Ovary (tissue), 9 donors: Measurements from ENCODE around the gene HOXA11. TPM values are rescaled to one million over a fixed set of nuclear protein-coding genes. Genes with fewer than 3 reads are reported as not detected.

Experiments used
- DNase-seq, 5 donors: peaks; one replicate each; pipeline ENCODE4 v3.0.0-alpha.2; 2019 to 2020
- H3K27ac ChIP-seq, 2 donors: fragments of 200-600 bp; one replicate each; pipeline versions ENCODE4 v1.5.1 to v1.8.0; 2019 to 2022
- H3K27me3 ChIP-seq: fragments of 200-600 bp; one replicate; pipeline ENCODE4 v1.8.0; 2022
- H3K36me3 ChIP-seq: fragments of 200-600 bp; sonication (generic); one replicate; pipeline ENCODE4 v1.5.1; 2019
- H3K4me1 ChIP-seq: one replicate; pipeline ENCODE4 v1.8.1; 2013; ENCODE audit warnings: mild to moderate bottlenecking, moderate library complexity; ENCODE audit not compliant: insufficient read depth
- H3K4me3 ChIP-seq: fragments of 200-600 bp; sonication (generic); one replicate; pipeline ENCODE4 v1.5.1; 2017
- H3K9me3 ChIP-seq, 2 donors: fragments of 200-600 bp in 1 of 2; sonication (generic) in 1 of 2; one replicate each; pipeline versions ENCODE4 v1.5.1 to v1.8.1; 2013 to 2019; ENCODE audit warnings: mild to moderate bottlenecking in 1 of 2, moderate library complexity in 1 of 2
- CTCF ChIP-seq, 3 donors: fragments of 450-650 bp in 2 of 3; fragments of 200-600 bp in 1 of 3; IDR thresholded peaks; one replicate each; pipeline versions ENCODE4 v1.5.1 to v1.8.0; 2016 to 2022; ENCODE audit warnings: antibody characterized with exemption in 3 of 3, mild to moderate bottlenecking in 1 of 3
- EP300 ChIP-seq: sonication (generic); formaldehyde crosslinking; IDR thresholded peaks from one replicate; pipeline ENCODE4 v1.6.1; 2017; ENCODE audit warnings: antibody characterized with exemption
- POLR2A ChIP-seq: fragments of 450-650 bp; IDR thresholded peaks from one replicate; pipeline ENCODE4 v1.6.1; 2017; ENCODE audit warnings: antibody characterized with exemption, mild to moderate bottlenecking, moderate library complexity
- WGBS, 3 donors: extraction: QIAGEN DNeasy Blood & Tissue Kit in 1 of 3; methylation state at CpG; one replicate each; pipeline versions ENCODE4 v1.1.5 to v1.1.7; 2013 to 2017; 5-methylcytosine and 5-hydroxymethylcytosine counted together
- intact Hi-C, 4 donors: fragments of 100-400 bp; cut with DNase I; formaldehyde crosslinking; loops; one replicate each; pipeline versions ENCODE4 v1.11.0 to v1.15.1; 2022 to 2023
- polyA plus RNA-seq, 2 donors: library from polyadenylated mRNA; stranded (reverse); fragments of 200-250 nt in 1 of 2; fragments of 350-450 nt in 1 of 2; fragmentation: Illumina TruSeq in 1 of 2; extraction: RNeasy Lipid Tissue Mini Kit (QIAGEN cat#74804) in 1 of 2; gene quantifications; one replicate each; pipeline ENCODE4 v1.2.3, GENCODE V29; 2013 to 2014
- total RNA-seq, 7 donors: library from RNA; depleted of rRNA in 2 of 7; stranded (reverse); fragments of >200 nt in 2 of 7; fragmentation: NEBNext Ultra II Directional in 3 of 7; extraction: Animal tissue kit (Norgen Biotek cat#: 25700) in 3 of 7; gene quantifications; one replicate each; pipeline versions ENCODE4 v1.1.0 to v1.2.4, GENCODE V29; 2016 to 2023
- donor health status: DM: no; HTN: no; CAD: no; lungs with moderate emphysema.
- donor health status: DM: no; HTN: no; CAD: no.
- donor health status: Bipolar disorder and iron deficiency.
- donor health status: DM: yes; HTN: yes; CAD: no.
- donor health status: DM: no; HTN: no; CAD: no.
- donor health status: DM: yes; HTN: yes; CAD: no.

The HOXA11 gene
- total and polyA plus RNA-seq, 9 donors, result 0.11 to 2.0 (median 0.91) TPM; not detected in 3

- intact Hi-C loops, result loop anchor here in 2 of 4 donors (5.0 to 10.0 kb wide), 3 partner anchors 789 to 1262 kb away; partner anchors contain the start of genes CBX3 (in 1 of the 2) and HNRNPA2B1 (in 1 of the 2)
- peak in 4 of 5 donors; percentile 38 to 73 (median 49) for DNase-seq
- no peaks in the 10 kb centered on the region for H3K36me3 ChIP-seq
- H3K9me3 ChIP-seq, result peaks cover 0 to 3% of the 10 kb centered on the region in 2 donors
- H3K27me3 ChIP-seq, result peaks cover 3% of the 10 kb centered on the region
- TF ChIP-seq EP300, result no peak
- no peak for TF ChIP-seq POLR2A
- TF ChIP-seq CTCF (IDR thresholded peaks at IDR 0.05), result no peak
- H3K4me1 ChIP-seq, result peaks cover 4% of the 10 kb centered on the region
- H3K27ac ChIP-seq, result no peak within 1 kb of the TSS
- 1 to 2% (median 2%) methylated on average over 17 to 33 of the region's 33 CpGs for WGBS, 3 donors
- H3K4me3 ChIP-seq, result peak within 1 kb of the TSS; percentile 61
These were observed 28.5 kb downstream of the HOXA11 start, which contains the start of gene HOXA7 for GRCh38 chr7:27156508-27156898. Gene HOXA7 (minus strand): TSS chr7:27156675. CDS start chr7:27156545, 130 bp downstream.

GRCh38 chr7:27155816-27156507 lies 29.1 kb downstream of the HOXA11 start:
- Histone ChIP-seq H3K36me3 (no peaks in the 10 kb centered on the region), H3K4me3 (peak overlapping the region; percentile 61), H3K27ac (no peak overlapping the region), H3K4me1 (peaks cover 8% of the 10 kb centered on the region), H3K9me3 (peaks cover 0 to 3% of the 10 kb centered on the region in 2 donors), H3K27me3 (peaks cover 3% of the 10 kb centered on the region)
- 1 to 2% (median 2%) methylated on average over 63 of the region's 63 CpGs for WGBS, 3 donors
- TF ChIP-seq POLR2A (no peak), EP300 (no peak), CTCF (IDR thresholded peaks at IDR 0.05) (no peak)
- DNase-seq, result peak in 3 of 5 donors; percentile 8 to 43 (median 42)
- intact Hi-C loops, result loop anchor here in 2 of 4 donors (5.0 to 10.0 kb wide), 3 partner anchors 789 to 1261 kb away; partner anchors contain the start of genes CBX3 (in 1 of the 2) and HNRNPA2B1 (in 1 of the 2)

- H3K9me3 ChIP-seq, result peaks cover 0 to 3% of the 10 kb centered on the region in 2 donors
- peaks cover 6% of the 10 kb centered on the region for H3K4me1 ChIP-seq
- H3K4me3 ChIP-seq, result peak overlapping the region; percentile 61
- no peak overlapping the region for H3K27ac ChIP-seq
- intact Hi-C loops, result loop anchor here in 2 of 4 donors (5.0 to 10.0 kb wide), 3 partner anchors 788 to 1260 kb away; partner anchors contain the start of genes CBX3 (in 1 of the 2) and HNRNPA2B1 (in 1 of the 2)
- H3K27me3 ChIP-seq, result peaks cover 3% of the 10 kb centered on the region
- DNase-seq, result peak in 3 of 5 donors; percentile 3 to 30 (median 26)
- no peaks in the 10 kb centered on the region for H3K36me3 ChIP-seq
- 18 to 38% (median 21%) methylated on average over 48 of the region's 48 CpGs for WGBS, 3 donors
- no peak for TF ChIP-seq CTCF (IDR thresholded peaks at IDR 0.05)
- TF ChIP-seq EP300, result no peak
- TF ChIP-seq POLR2A, result no peak
These were observed 29.9 kb downstream of the HOXA11 start for GRCh38 chr7:27154901-27155815.

GRCh38 chr7:27154369-27154768 lies 30.7 kb downstream of the HOXA11 start:
- DNase-seq, result peak in 3 of 5 donors; percentile 6 to 22 (median 15)
- intact Hi-C loops, result loop anchor here in 1 of 4 donors (10.0 kb wide), 2 partner anchors 950 to 1260 kb away; partner anchors contain the start of genes CBX3 and HNRNPA2B1
- peaks cover 3% of the 10 kb centered on the region for H3K27me3 ChIP-seq

More at GRCh38 chr7:27154369-27154768, 30.7 kb downstream of the HOXA11 start:
- H3K4me3 ChIP-seq, result peak overlapping the region; percentile 61
- H3K27ac ChIP-seq, result no peak overlapping the region
- TF ChIP-seq POLR2A (no peak), EP300 (no peak), CTCF (IDR thresholded peaks at IDR 0.05) (no peak)
- H3K9me3 ChIP-seq, result peaks cover 0 to 3% of the 10 kb centered on the region in 2 donors
- H3K36me3 ChIP-seq, result no peaks in the 10 kb centered on the region
- 72 to 81% (median 73%) methylated on average over 10 of the region's 10 CpGs for WGBS, 3 donors
- peaks cover 6% of the 10 kb centered on the region for H3K4me1 ChIP-seq
